ENCODE results near the gene CTNND2.

CTNND2 gene, protein sequence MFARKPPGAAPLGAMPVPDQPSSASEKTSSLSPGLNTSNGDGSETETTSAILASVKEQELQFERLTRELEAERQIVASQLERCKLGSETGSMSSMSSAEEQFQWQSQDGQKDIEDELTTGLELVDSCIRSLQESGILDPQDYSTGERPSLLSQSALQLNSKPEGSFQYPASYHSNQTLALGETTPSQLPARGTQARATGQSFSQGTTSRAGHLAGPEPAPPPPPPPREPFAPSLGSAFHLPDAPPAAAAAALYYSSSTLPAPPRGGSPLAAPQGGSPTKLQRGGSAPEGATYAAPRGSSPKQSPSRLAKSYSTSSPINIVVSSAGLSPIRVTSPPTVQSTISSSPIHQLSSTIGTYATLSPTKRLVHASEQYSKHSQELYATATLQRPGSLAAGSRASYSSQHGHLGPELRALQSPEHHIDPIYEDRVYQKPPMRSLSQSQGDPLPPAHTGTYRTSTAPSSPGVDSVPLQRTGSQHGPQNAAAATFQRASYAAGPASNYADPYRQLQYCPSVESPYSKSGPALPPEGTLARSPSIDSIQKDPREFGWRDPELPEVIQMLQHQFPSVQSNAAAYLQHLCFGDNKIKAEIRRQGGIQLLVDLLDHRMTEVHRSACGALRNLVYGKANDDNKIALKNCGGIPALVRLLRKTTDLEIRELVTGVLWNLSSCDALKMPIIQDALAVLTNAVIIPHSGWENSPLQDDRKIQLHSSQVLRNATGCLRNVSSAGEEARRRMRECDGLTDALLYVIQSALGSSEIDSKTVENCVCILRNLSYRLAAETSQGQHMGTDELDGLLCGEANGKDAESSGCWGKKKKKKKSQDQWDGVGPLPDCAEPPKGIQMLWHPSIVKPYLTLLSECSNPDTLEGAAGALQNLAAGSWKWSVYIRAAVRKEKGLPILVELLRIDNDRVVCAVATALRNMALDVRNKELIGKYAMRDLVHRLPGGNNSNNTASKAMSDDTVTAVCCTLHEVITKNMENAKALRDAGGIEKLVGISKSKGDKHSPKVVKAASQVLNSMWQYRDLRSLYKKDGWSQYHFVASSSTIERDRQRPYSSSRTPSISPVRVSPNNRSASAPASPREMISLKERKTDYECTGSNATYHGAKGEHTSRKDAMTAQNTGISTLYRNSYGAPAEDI (N-terminal part only)

GRCh38 chr5:11904265-11904906 is at the start of gene CTNND2:
CTNND2 (minus strand) TSS chr5:11904446; CDS start chr5:11903853, 593 bp downstream.
- H3K4me3 ChIP-seq (ENCODE audit: low read depth, low read length): peak within 1 kb of the TSS; percentile 72
- H3K4me1 ChIP-seq (ENCODE audit: control insufficient read depth, insufficient read depth, low read length): no peaks in the 10 kb centered on the region
- ChIA-PET POLR2A (no interaction called here), CTCF (interaction anchor here (0.6 to 0.8 kb wide), 2 partner anchors 165 to 177 kb away, joined by 3 read pairs; no protein-coding TSS in a partner anchor)
- no peak within 1 kb of the TSS for H3K27ac ChIP-seq (ENCODE audit: extremely low read depth, low read depth, low read length)
- H3K9me3 ChIP-seq (ENCODE audit: control insufficient read depth, insufficient read depth, low read depth, low read length): no peaks in the 10 kb centered on the region
- H3K36me3 ChIP-seq (ENCODE audit: control insufficient read depth in 2 of 2, insufficient read depth in 1 of 2, low read length in 2 of 2): no peaks in the 10 kb centered on the region
- TF ChIP-seq ZNF157 (tag by site-specific recombination; IDR thresholded peaks at IDR 0.05): no peak
- 0 out of 2 replicates have a peak, but pooled peaks have one; percentile 24 for TF ChIP-seq KLF16 (tag by site-specific recombination; IDR thresholded peaks at IDR 0.05)
- peak; percentile 72; the same call in 1 of the 2 replicates for TF ChIP-seq ZNF660 (tag by site-specific recombination; IDR thresholded peaks at IDR 0.05)
- TF ChIP-seq, protein P1, sequence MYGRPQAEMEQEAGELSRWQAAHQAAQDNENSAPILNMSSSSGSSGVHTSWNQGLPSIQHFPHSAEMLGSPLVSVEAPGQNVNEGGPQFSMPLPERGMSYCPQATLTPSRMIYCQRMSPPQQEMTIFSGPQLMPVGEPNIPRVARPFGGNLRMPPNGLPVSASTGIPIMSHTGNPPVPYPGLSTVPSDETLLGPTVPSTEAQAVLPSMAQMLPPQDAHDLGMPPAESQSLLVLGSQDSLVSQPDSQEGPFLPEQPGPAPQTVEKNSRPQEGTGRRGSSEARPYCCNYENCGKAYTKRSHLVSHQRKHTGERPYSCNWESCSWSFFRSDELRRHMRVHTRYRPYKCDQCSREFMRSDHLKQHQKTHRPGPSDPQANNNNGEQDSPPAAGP (tag by site-specific recombination; IDR thresholded peaks at IDR 0.05): peak; percentile 88
- TF ChIP-seq, protein P2, sequence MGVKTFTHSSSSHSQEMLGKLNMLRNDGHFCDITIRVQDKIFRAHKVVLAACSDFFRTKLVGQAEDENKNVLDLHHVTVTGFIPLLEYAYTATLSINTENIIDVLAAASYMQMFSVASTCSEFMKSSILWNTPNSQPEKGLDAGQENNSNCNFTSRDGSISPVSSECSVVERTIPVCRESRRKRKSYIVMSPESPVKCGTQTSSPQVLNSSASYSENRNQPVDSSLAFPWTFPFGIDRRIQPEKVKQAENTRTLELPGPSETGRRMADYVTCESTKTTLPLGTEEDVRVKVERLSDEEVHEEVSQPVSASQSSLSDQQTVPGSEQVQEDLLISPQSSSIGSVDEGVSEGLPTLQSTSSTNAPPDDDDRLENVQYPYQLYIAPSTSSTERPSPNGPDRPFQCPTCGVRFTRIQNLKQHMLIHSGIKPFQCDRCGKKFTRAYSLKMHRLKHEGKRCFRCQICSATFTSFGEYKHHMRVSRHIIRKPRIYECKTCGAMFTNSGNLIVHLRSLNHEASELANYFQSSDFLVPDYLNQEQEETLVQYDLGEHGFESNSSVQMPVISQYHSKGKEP (tag by site-specific recombination; IDR thresholded peaks at IDR 0.05): no peak
- TF ChIP-seq ZNF133 (tag by site-specific recombination; IDR thresholded peaks at IDR 0.05): no peak
- 0 out of 2 replicates have a peak, but pooled peaks have one; percentile 29 for TF ChIP-seq ZNF677 (tag by site-specific recombination; IDR thresholded peaks at IDR 0.05)
- 0 out of 2 replicates have a peak, but pooled peaks have one; percentile 37 for TF ChIP-seq ZBTB17 (tag by site-specific recombination; IDR thresholded peaks at IDR 0.05)
- TF ChIP-seq, protein P3, sequence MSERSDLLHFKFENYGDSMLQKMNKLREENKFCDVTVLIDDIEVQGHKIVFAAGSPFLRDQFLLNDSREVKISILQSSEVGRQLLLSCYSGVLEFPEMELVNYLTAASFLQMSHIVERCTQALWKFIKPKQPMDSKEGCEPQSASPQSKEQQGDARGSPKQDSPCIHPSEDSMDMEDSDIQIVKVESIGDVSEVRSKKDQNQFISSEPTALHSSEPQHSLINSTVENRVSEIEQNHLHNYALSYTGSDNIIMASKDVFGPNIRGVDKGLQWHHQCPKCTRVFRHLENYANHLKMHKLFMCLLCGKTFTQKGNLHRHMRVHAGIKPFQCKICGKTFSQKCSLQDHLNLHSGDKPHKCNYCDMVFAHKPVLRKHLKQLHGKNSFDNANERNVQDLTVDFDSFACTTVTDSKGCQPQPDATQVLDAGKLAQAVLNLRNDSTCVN (tag by site-specific recombination; optimal IDR thresholded peaks at IDR 0.05): peak; percentile 46
- peak; percentile 22; the same call in 1 of the 2 replicates for TF ChIP-seq ZBTB48 (tag by site-specific recombination; IDR thresholded peaks at IDR 0.05)
- TF ChIP-seq ZNF600 (tag by site-specific recombination; IDR thresholded peaks at IDR 0.05): no peak
- TF ChIP-seq ZNF692 (tag by site-specific recombination; IDR thresholded peaks at IDR 0.05): peak; percentile 42; the same call in 1 of the 2 replicates
- 0 out of 2 replicates have a peak, but pooled peaks have one; percentile 19 for TF ChIP-seq ZNF335 (tag by site-specific recombination; conservative IDR thresholded peaks at IDR 0.05)
- no peak for TF ChIP-seq ZNF580 (tag by site-specific recombination; IDR thresholded peaks at IDR 0.05)
- TF ChIP-seq ZNF394 (tag by site-specific recombination; IDR thresholded peaks at IDR 0.05; ENCODE audit: borderline replicate concordance): no peak
- no peak for TF ChIP-seq GLI4 (tag by site-specific recombination; IDR thresholded peaks at IDR 0.05)
- no peak for TF ChIP-seq SETDB1 (IDR thresholded peaks at IDR 0.05; ENCODE audit: insufficient read length, low read length)
- peak; percentile 48; the same call in 1 of the 2 replicates for TF ChIP-seq SP3 (tag by site-specific recombination; IDR thresholded peaks at IDR 0.05)
- TF ChIP-seq, protein P4, sequence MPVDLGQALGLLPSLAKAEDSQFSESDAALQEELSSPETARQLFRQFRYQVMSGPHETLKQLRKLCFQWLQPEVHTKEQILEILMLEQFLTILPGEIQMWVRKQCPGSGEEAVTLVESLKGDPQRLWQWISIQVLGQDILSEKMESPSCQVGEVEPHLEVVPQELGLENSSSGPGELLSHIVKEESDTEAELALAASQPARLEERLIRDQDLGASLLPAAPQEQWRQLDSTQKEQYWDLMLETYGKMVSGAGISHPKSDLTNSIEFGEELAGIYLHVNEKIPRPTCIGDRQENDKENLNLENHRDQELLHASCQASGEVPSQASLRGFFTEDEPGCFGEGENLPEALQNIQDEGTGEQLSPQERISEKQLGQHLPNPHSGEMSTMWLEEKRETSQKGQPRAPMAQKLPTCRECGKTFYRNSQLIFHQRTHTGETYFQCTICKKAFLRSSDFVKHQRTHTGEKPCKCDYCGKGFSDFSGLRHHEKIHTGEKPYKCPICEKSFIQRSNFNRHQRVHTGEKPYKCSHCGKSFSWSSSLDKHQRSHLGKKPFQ (tag by site-specific recombination; IDR thresholded peaks at IDR 0.05): no peak
- TF ChIP-seq ZNF561 (tag by site-specific recombination; IDR thresholded peaks at IDR 0.05; ENCODE audit: borderline replicate concordance): peak; percentile 89; the same call in 1 of the 2 replicates
